Measurements from ENCODE around the gene CARS2. TPM values are rescaled to one million over a fixed set of nuclear protein-coding genes. Genes with fewer than 3 reads are reported as not detected.
"Not testable (repeated sequence)": the region's sequence is repeated elsewhere in the genome, so short reads cannot be mapped to it uniquely, and the experiment has no call there.

The CARS2 gene
- 10 to 100 TPM; 58.9 to 69.5 TPM for total RNA-seq

- POLR2A ChIA-PET: interaction anchor here (1.3 kb wide), 1 partner anchor 10 kb away, joined by 11 read pairs; no protein-coding TSS in a partner anchor
- peak; percentile 93 for DNase-seq
- H3K9me3 Mint-ChIP-seq: no peaks in the 10 kb centered on the region
- peak within 1 kb of the TSS; percentile 94 for H3K4me3 Mint-ChIP-seq
- peaks cover 12% of the 10 kb centered on the region for H3K36me3 Mint-ChIP-seq (ENCODE audit: low read depth)
- CTCF ChIA-PET: interaction anchor here (0.5 to 2.1 kb wide), 3 partner anchors 10 to 1480 kb away, joined by 3 to 5 read pairs (median 4); no protein-coding TSS in a partner anchor
- H3K4me1 Mint-ChIP-seq: peaks cover 37% of the 10 kb centered on the region
- no peaks in the 10 kb centered on the region for H3K27me3 Mint-ChIP-seq
- H3K27ac Mint-ChIP-seq: peak within 1 kb of the TSS; percentile 94
Measured at GRCh38 chr13:110705826-110706569, at the start of gene CARS2. CARS2 (minus strand) TSS chr13:110706116; CDS start chr13:110706093, 23 bp downstream.

- ChIA-PET POLR2A (no interaction called here), CTCF (interaction anchor here (0.6 kb wide), 1 partner anchor 19 kb away, joined by 3 read pairs; no protein-coding TSS in a partner anchor)
- no peak overlapping the region for H3K4me3 Mint-ChIP-seq
- no peak for DNase-seq
- H3K27ac Mint-ChIP-seq: no peak overlapping the region
- H3K9me3 Mint-ChIP-seq: peaks cover 9% of the 10 kb centered on the region
- no peaks in the 10 kb centered on the region for H3K4me1 Mint-ChIP-seq
- no peaks in the 10 kb centered on the region for H3K27me3 Mint-ChIP-seq
- no peaks in the 10 kb centered on the region for H3K36me3 Mint-ChIP-seq (ENCODE audit: low read depth)
Measured at GRCh38 chr13:110748271-110748670, 42.4 kb upstream of the CARS2 start.

GRCh38 chr13:110746438-110746837, 40.5 kb upstream of the CARS2 start:
- Mint-ChIP-seq H3K9me3 (peaks cover 18% of the 10 kb centered on the region), H3K27me3 (no peaks in the 10 kb centered on the region), H3K36me3 (ENCODE audit: low read depth) (no peaks in the 10 kb centered on the region), H3K4me1 (no peaks in the 10 kb centered on the region), H3K4me3 (no peak overlapping the region), H3K27ac (no peak overlapping the region)
- DNase-seq: no peak
- ChIA-PET POLR2A (no interaction called here), CTCF (no interaction called here)

- Mint-ChIP-seq H3K9me3 (peaks cover 20% of the 10 kb centered on the region), H3K4me1 (no peaks in the 10 kb centered on the region), H3K4me3 (no peak overlapping the region), H3K27ac (no peak overlapping the region), H3K36me3 (ENCODE audit: low read depth) (no peaks in the 10 kb centered on the region), H3K27me3 (no peaks in the 10 kb centered on the region)
- ChIA-PET CTCF (no interaction called here), POLR2A (no interaction called here)
- DNase-seq: no peak
Measured at GRCh38 chr13:110743687-110744086, 37.8 kb upstream of the CARS2 start.

- POLR2A ChIA-PET: no interaction called here
- CTCF ChIA-PET: no interaction called here
- no peak overlapping the region for H3K27ac Mint-ChIP-seq
- H3K27me3 Mint-ChIP-seq: no peaks in the 10 kb centered on the region
- H3K36me3 Mint-ChIP-seq (ENCODE audit: low read depth): no peaks in the 10 kb centered on the region
- no peak for DNase-seq
- H3K9me3 Mint-ChIP-seq: peaks cover 17% of the 10 kb centered on the region
- no peak overlapping the region for H3K4me3 Mint-ChIP-seq
- no peaks in the 10 kb centered on the region for H3K4me1 Mint-ChIP-seq
Measured at GRCh38 chr13:110737555-110737954, 31.6 kb upstream of the CARS2 start.

GRCh38 chr13:110734561-110734960, 28.6 kb upstream of the CARS2 start:
- no peaks in the 10 kb centered on the region for H3K27me3 Mint-ChIP-seq
- no peaks in the 10 kb centered on the region for H3K4me1 Mint-ChIP-seq
- POLR2A ChIA-PET: no interaction called here
- H3K27ac Mint-ChIP-seq: no peak overlapping the region
- peaks cover 13% of the 10 kb centered on the region for H3K9me3 Mint-ChIP-seq
- CTCF ChIA-PET: interaction anchor here (0.8 to 1.5 kb wide), 3 partner anchors 8 to 17 kb away, joined by 3 read pairs; no protein-coding TSS in a partner anchor
- no peak overlapping the region for H3K4me3 Mint-ChIP-seq
- no peaks in the 10 kb centered on the region for H3K36me3 Mint-ChIP-seq (ENCODE audit: low read depth)
- no peak for DNase-seq

GRCh38 chr13:110731072-110731471, 25.2 kb upstream of the CARS2 start:
- H3K27ac Mint-ChIP-seq: no peak overlapping the region
- H3K4me3 Mint-ChIP-seq: no peak overlapping the region
- no peaks in the 10 kb centered on the region for H3K9me3 Mint-ChIP-seq
- H3K4me1 Mint-ChIP-seq: peaks cover 20% of the 10 kb centered on the region
- DNase-seq: no peak
- peaks cover 5% of the 10 kb centered on the region for H3K36me3 Mint-ChIP-seq (ENCODE audit: low read depth)
- no peaks in the 10 kb centered on the region for H3K27me3 Mint-ChIP-seq
- POLR2A ChIA-PET: no interaction called here
- CTCF ChIA-PET: no interaction called here

- no peaks in the 10 kb centered on the region for H3K9me3 Mint-ChIP-seq
Measured at GRCh38 chr13:110726726-110727125, 20.8 kb upstream of the CARS2 start.

GRCh38 chr13:110726153-110726552, 20.2 kb upstream of the CARS2 start:
- H3K4me3 Mint-ChIP-seq; H3K9me3 Mint-ChIP-seq; CTCF ChIA-PET; H3K27me3 Mint-ChIP-seq; H3K36me3 Mint-ChIP-seq (ENCODE audit: low read depth); POLR2A ChIA-PET; DNase-seq: not testable (repeated sequence)
- Mint-ChIP-seq H3K27ac (peak overlapping the region; percentile 85), H3K4me1 (peaks cover 28% of the 10 kb centered on the region)

More at GRCh38 chr13:110726726-110727125, 20.8 kb upstream of the CARS2 start:
- Mint-ChIP-seq H3K27me3 (no peaks in the 10 kb centered on the region), H3K27ac (peak overlapping the region; percentile 85), H3K4me1 (peaks cover 28% of the 10 kb centered on the region), H3K36me3 (ENCODE audit: low read depth) (peaks cover 7% of the 10 kb centered on the region), H3K4me3 (peak overlapping the region; percentile 45)
- POLR2A ChIA-PET: no interaction called here
- CTCF ChIA-PET: no interaction called here
- DNase-seq: peak; percentile 65

GRCh38 chr13:110723598-110723997, 17.7 kb upstream of the CARS2 start:
- H3K27me3 Mint-ChIP-seq: no peaks in the 10 kb centered on the region
- POLR2A ChIA-PET: no interaction called here
- H3K4me1 Mint-ChIP-seq: peaks cover 28% of the 10 kb centered on the region
- no peak overlapping the region for H3K4me3 Mint-ChIP-seq
- no peak overlapping the region for H3K27ac Mint-ChIP-seq
- peaks cover 20% of the 10 kb centered on the region for H3K36me3 Mint-ChIP-seq (ENCODE audit: low read depth)
- CTCF ChIA-PET: no interaction called here
- H3K9me3 Mint-ChIP-seq: no peaks in the 10 kb centered on the region
- DNase-seq: no peak

GRCh38 chr13:110722971-110723370, 17.1 kb upstream of the CARS2 start:
- Mint-ChIP-seq H3K27me3 (no peaks in the 10 kb centered on the region), H3K9me3 (no peaks in the 10 kb centered on the region), H3K27ac (no peak overlapping the region), H3K36me3 (ENCODE audit: low read depth) (peaks cover 20% of the 10 kb centered on the region), H3K4me1 (peaks cover 28% of the 10 kb centered on the region), H3K4me3 (no peak overlapping the region)
- DNase-seq: no peak
- ChIA-PET CTCF (no interaction called here), POLR2A (no interaction called here)

- Mint-ChIP-seq H3K27ac (no peak overlapping the region), H3K9me3 (no peaks in the 10 kb centered on the region), H3K36me3 (ENCODE audit: low read depth) (peaks cover 20% of the 10 kb centered on the region), H3K27me3 (no peaks in the 10 kb centered on the region), H3K4me1 (peaks cover 20% of the 10 kb centered on the region), H3K4me3 (no peak overlapping the region)
- ChIA-PET CTCF (interaction anchor here (1.4 kb wide), 1 partner anchor 10 kb away, joined by 4 read pairs; no protein-coding TSS in a partner anchor), POLR2A (no interaction called here)
- DNase-seq: no peak
Measured at GRCh38 chr13:110719036-110719710, 13.3 kb upstream of the CARS2 start.

- no peak for DNase-seq
- H3K9me3 Mint-ChIP-seq: no peaks in the 10 kb centered on the region
- CTCF ChIA-PET: interaction anchor here (1.1 to 1.9 kb wide), 2 partner anchors 10 to 32 kb away, joined by 3 to 5 read pairs; partner anchors contain the start of gene CARS2
Measured at GRCh38 chr13:110716247-110716515, 10.3 kb upstream of the CARS2 start.

More at GRCh38 chr13:110716247-110716515, 10.3 kb upstream of the CARS2 start:
- POLR2A ChIA-PET: interaction anchor here (1.6 kb wide), 1 partner anchor 10 kb away, joined by 11 read pairs; the partner anchor contains the start of gene CARS2
- no peaks in the 10 kb centered on the region for H3K27me3 Mint-ChIP-seq
- H3K4me3 Mint-ChIP-seq: peak overlapping the region; percentile 99
- peak overlapping the region; percentile 98 for H3K27ac Mint-ChIP-seq
- peaks cover 27% of the 10 kb centered on the region for H3K4me1 Mint-ChIP-seq
- peaks cover 16% of the 10 kb centered on the region for H3K36me3 Mint-ChIP-seq (ENCODE audit: low read depth)

All from activated CD4-positive, alpha-beta T cell treated with anti-CD3 and anti-CD28 coated beads, Interleukin-2, amount 10 ng/mL, durations not matched to agents 7 days and 5 days (primary cell).